T-cell (primary cell): ENCODE measurements around the gene ZNF207. TPM values are rescaled to one million over a fixed set of nuclear protein-coding genes. Genes with fewer than 3 reads are reported as not detected.
A peak's percentile ranks its signal among the peaks of the same experiment; 100 is the strongest.

ENCODE experiments used
- ATAC-seq, 4 experiments: fragments of 200-7000 bp in 3 of 4; fragments of 150-1000 bp in 1 of 4; cut with Tn5 transposase; replicated peaks in 1 of 4; 1 replicate in 3 of 4; 2 replicates in 1 of 4; pipeline ENCODE4 v1.10.0; 2021; ENCODE audit warnings: moderate library complexity in 3 of 4, mild to moderate bottlenecking in 2 of 4, moderate number of reproducible peaks in 1 of 4
- CTCF ChIA-PET, 2 donors: fragments of 300-600 bp; sonication (Branson Sonifier 250); formaldehyde crosslinking; loops; one replicate each; lab custom pipeline; 2022; ENCODE audit warnings: antibody characterized with exemption in 2 of 2; lab: Charles Lee
- POLR2A ChIA-PET, 2 donors: fragments of 300-600 bp; sonication (Branson Sonifier 250); formaldehyde crosslinking; loops; one replicate each; lab custom pipeline; 2022; ENCODE audit warnings: antibody characterized with exemption in 2 of 2; lab: Charles Lee
- DNase-seq, 35 experiments: peaks; one replicate each; pipeline versions ENCODE4 v3.0.0 to v3.0.0-alpha.2; 2013 to 2023
- H3K27ac ChIP-seq: one replicate; pipeline ENCODE4 v1.5.1; 2013; ENCODE audit warnings: low read length
- H3K27me3 ChIP-seq, 2 experiments: replicated peaks in 1 of 2; 1 replicate in 1 of 2; 2 replicates in 1 of 2; pipeline versions ENCODE4 v1.6.1 to v1.7.0; 2013; ENCODE audit warnings: low read length in 1 of 2, mixed read lengths in 1 of 2; ENCODE audit not compliant: control insufficient read depth in 2 of 2, insufficient read depth in 2 of 2; ENCODE audit errors: extremely low read depth in 1 of 2
- H3K36me3 ChIP-seq, 2 donors: 1 replicate in 1 of 2; 2 replicates in 1 of 2; pipeline versions ENCODE4 v1.6.1 to v1.7.0; 2013; ENCODE audit warnings: low read length in 1 of 2; ENCODE audit not compliant: control insufficient read depth in 2 of 2, insufficient read depth in 1 of 2; ENCODE audit errors: extremely low read depth in 1 of 2
- H3K4me1 ChIP-seq, 2 experiments: 1 replicate in 1 of 2; 2 replicates in 1 of 2; pipeline versions ENCODE4 v1.6.1 to v1.7.0; 2013; ENCODE audit warnings: low read length in 2 of 2, mixed read lengths in 1 of 2; ENCODE audit not compliant: insufficient read depth in 2 of 2, control insufficient read depth in 1 of 2; ENCODE audit errors: extremely low read depth in 1 of 2
- H3K4me3 ChIP-seq, 2 donors: 1 replicate in 1 of 2; 2 replicates in 1 of 2; pipeline versions ENCODE4 v1.5.1 to v1.7.0; 2013; ENCODE audit warnings: mild to moderate bottlenecking in 2 of 2, low read length in 1 of 2, moderate library complexity in 1 of 2; ENCODE audit not compliant: control insufficient read depth in 1 of 2; ENCODE audit errors: extremely low read depth in 1 of 2
- H3K9me3 ChIP-seq: 2 replicates; pipeline ENCODE4 v1.7.0; 2013
- H3K27ac Mint-ChIP-seq, 2 donors: one replicate each; pipeline ENCODE4 v1.8.0; 2020 to 2021; ENCODE audit warnings: mild to moderate bottlenecking in 2 of 2, mixed read lengths in 2 of 2
- H3K27me3 Mint-ChIP-seq, 2 donors: one replicate each; pipeline ENCODE4 v1.8.0; 2021 to 2022; ENCODE audit warnings: mixed read lengths in 2 of 2
- H3K36me3 Mint-ChIP-seq: one replicate; pipeline ENCODE4 v1.8.0; 2021; ENCODE audit warnings: mixed read lengths
- H3K4me1 Mint-ChIP-seq, 3 donors: one replicate each; pipeline ENCODE4 v1.8.0; 2020 to 2022; ENCODE audit warnings: mixed read lengths in 3 of 3, mild to moderate bottlenecking in 1 of 3
- H3K4me3 Mint-ChIP-seq, 3 donors: one replicate each; pipeline ENCODE4 v1.8.0; 2020 to 2022; ENCODE audit warnings: mild to moderate bottlenecking in 3 of 3, mixed read lengths in 3 of 3, moderate library complexity in 3 of 3
- H3K9me3 Mint-ChIP-seq, 3 donors: one replicate each; pipeline ENCODE4 v1.8.0; 2020 to 2022; ENCODE audit warnings: mixed read lengths in 3 of 3
- WGBS: methylation state at CpG from one replicate; pipeline ENCODE4 v1.1.5; 2013; ENCODE audit warnings: missing lambda C conversion rate; ENCODE audit not compliant: insufficient coverage; 5-methylcytosine and 5-hydroxymethylcytosine counted together
- total RNA-seq, 35 experiments: library from RNA in 6 of 35; stranded (reverse) in 6 of 35; fragments of 120-200 nt in 1 of 35; gene quantifications; one replicate each; pipeline versions ENCODE4 v1.2.1 to v1.2.4 and lab custom pipeline; 2013 to 2026

Gene ZNF207
- total RNA-seq (100 to 1,000 TPM; 208 to 271 (median 228) TPM), total RNA-seq (lab: John Stamatoyannopoulos, UW) (210 to 385 (median 281) reads per million in 29 experiments)
- 176 TPM for total RNA-seq (2013)

DNA sequence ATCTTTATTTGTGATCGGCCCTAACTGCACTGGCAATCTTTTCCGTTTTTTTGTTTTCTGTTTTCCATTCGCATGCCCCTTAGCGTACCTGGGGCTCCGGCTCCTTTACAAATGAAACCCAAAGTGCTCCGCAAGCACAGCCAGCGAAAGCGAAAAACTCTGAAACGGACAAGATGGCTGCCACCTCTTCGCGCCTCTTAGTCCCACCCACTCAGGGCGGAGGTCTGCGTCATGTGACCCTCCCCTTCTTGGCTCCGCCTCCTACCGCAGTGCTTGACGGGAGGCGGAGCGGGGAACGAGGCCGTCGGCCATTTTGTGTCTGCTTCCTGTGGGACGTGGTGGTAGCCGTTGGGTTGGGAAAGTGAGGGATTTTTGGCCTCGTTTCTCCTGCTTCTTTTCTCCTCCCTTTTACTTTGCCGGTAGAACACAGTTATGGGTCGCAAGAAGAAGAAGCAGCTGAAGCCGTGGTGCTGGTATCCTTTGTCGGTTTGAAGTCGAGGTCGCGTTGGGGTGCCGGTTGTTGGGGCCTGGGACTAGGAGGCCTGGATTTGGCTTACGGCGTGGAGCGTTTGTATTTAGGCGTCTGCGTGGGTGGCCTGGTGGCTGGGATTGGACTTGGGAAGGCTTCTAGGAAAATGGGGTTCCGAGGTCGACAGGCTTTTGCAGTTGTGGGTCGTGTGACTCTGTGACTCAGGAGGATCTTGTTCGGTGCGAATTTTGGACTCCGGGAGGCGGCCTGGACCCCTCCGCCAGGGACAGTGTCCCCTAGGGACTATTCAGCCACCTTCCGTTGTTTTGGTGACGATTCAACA is at the start of gene ZNF207:
Gene ZNF207 (plus strand): TSS at position 304 of the 812 bp plus-strand sequence. CDS start 129 bp downstream, at position 433.
- peaks cover 23 to 41% of the 10 kb centered on the region in 2 experiments for H3K4me1 ChIP-seq
- Mint-ChIP-seq H3K27me3 (no peaks in the 10 kb centered on the region), H3K27ac (peak within 1 kb of the TSS; percentile 99 to 100), H3K36me3 (peaks cover 30% of the 10 kb centered on the region), H3K4me1 (peaks cover 39 to 45% (median 45%) of the 10 kb centered on the region in 3 donors), H3K9me3 (no peaks in the 10 kb centered on the region), H3K4me3 (peak within 1 kb of the TSS; percentile 98 to 100 (median 99))
- peaks cover 4 to 29% of the 10 kb centered on the region in 2 donors for H3K36me3 ChIP-seq
- H3K9me3 ChIP-seq: no peaks in the 10 kb centered on the region
- ChIA-PET CTCF (interaction anchor here in 1 of 2 donors (0.7 to 0.8 kb wide), 3 partner anchors 9 to 144 kb away, joined by 3 read pairs; partner anchors contain the start of gene PSMD11), POLR2A (interaction anchor here in 1 of 2 donors (0.6 to 0.7 kb wide), 3 partner anchors 16 to 94 kb away, joined by 3 to 7 read pairs (median 3); partner anchors contain the start of gene PSMD11)
- H3K27me3 ChIP-seq: no peaks in the 10 kb centered on the region
- H3K4me3 ChIP-seq: peak within 1 kb of the TSS; percentile 83 to 99
- DNase-seq (peak; percentile 88 to 98 (median 93)), ATAC-seq (peak; percentile 98 to 100 (median 98))
- H3K27ac ChIP-seq: peak within 1 kb of the TSS; percentile 97
- WGBS: 0% methylated on average over 31 of the region's 47 CpGs

DNA sequence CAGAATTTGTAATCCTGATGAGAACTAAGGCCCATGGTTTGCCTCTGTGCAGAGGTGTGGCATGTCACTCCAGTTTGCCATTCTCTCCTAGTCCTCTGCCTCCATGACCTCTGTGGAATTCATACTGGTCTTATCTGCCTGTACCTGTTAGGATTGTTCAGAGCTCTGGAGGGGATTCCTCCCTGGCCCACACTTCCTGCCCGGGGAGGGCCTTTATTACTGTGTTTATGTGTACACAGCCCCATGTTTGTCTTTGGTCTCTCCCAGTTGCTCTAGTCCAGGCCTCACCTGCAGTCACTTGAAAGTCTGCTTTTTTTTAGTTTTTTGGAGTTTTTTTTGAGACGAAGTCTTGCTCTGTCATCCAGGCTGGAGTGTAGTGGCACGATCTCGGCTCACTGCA is 47.9 kb upstream of the ZNF207 start:
- Mint-ChIP-seq H3K9me3 (no peaks in the 10 kb centered on the region), H3K4me1 (no peaks in the 10 kb centered on the region), H3K27me3 (no peaks in the 10 kb centered on the region), H3K4me3 (no peak overlapping the region), H3K36me3 (no peaks in the 10 kb centered on the region), H3K27ac (no peak overlapping the region)
- no peak for ATAC-seq
- Histone ChIP-seq H3K27ac (no peak overlapping the region), H3K4me3 (no peak overlapping the region), H3K36me3 (no peaks in the 10 kb centered on the region), H3K9me3 (no peaks in the 10 kb centered on the region), H3K4me1 (no peaks in the 10 kb centered on the region), H3K27me3 (peaks cover 0 to 3% of the 10 kb centered on the region in 2 experiments)
- DNase-seq: no peak
- ChIA-PET CTCF (no interaction called here), POLR2A (no interaction called here)
- 60% methylated on average over 1 of the region's 4 CpGs for WGBS

GRCh38 chr17:32302860-32303649 is 46.9 kb upstream of the ZNF207 start:
- WGBS: 85% methylated on average over 6 of the region's 10 CpGs
- no peaks in the 10 kb centered on the region for H3K4me1 ChIP-seq
- Mint-ChIP-seq H3K27me3 (no peaks in the 10 kb centered on the region), H3K4me3 (no peak overlapping the region), H3K9me3 (no peaks in the 10 kb centered on the region), H3K27ac (no peak overlapping the region), H3K36me3 (no peaks in the 10 kb centered on the region), H3K4me1 (no peaks in the 10 kb centered on the region)
- DNase-seq (no peak), ATAC-seq (no peak)
- POLR2A ChIA-PET: no interaction called here
- peaks cover 0 to 5% of the 10 kb centered on the region in 2 experiments for H3K27me3 ChIP-seq
- no peaks in the 10 kb centered on the region for H3K9me3 ChIP-seq
- CTCF ChIA-PET: no interaction called here
- H3K36me3 ChIP-seq: no peaks in the 10 kb centered on the region
- no peak overlapping the region for H3K27ac ChIP-seq
- H3K4me3 ChIP-seq: no peak overlapping the region

DNA sequence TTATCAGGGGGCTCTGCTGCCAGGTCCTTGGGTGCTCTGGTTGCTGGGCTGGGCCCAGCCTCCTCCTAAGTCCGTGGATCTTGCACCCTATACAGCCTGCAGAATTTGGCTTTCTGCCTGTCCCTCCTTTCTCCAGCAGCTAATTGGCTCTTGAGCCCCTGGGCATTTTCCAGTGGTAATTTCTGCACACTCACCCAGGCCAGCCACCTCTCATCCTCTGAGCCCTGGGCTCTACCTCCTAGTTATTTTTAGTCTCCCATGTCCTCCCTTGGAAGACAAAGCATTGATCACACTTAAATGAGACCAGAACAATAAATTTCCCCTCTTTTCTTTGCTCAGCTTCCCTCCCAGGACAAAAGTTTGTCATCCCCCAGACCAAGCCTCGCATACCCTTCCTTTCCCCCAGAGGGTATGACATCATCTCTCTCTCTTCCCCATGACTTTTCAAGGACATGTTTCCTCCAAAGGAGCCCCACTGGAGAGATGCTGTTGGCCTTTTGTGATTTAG is 46.1 kb upstream of the ZNF207 start:
- Histone ChIP-seq H3K4me3 (no peak overlapping the region), H3K27ac (no peak overlapping the region), H3K27me3 (peaks cover 0 to 5% of the 10 kb centered on the region in 2 experiments), H3K9me3 (no peaks in the 10 kb centered on the region), H3K4me1 (no peaks in the 10 kb centered on the region), H3K36me3 (no peaks in the 10 kb centered on the region)
- H3K4me3 Mint-ChIP-seq: no peak overlapping the region
- H3K27ac Mint-ChIP-seq: no peak overlapping the region
- ATAC-seq (no peak), DNase-seq (no peak)
- ChIA-PET POLR2A (no interaction called here), CTCF (no interaction called here)
- no peaks in the 10 kb centered on the region for H3K36me3 Mint-ChIP-seq
- WGBS: 83% methylated on average over 1 of the region's 2 CpGs
- H3K27me3 Mint-ChIP-seq: no peaks in the 10 kb centered on the region
- H3K4me1 Mint-ChIP-seq: no peaks in the 10 kb centered on the region
- H3K9me3 Mint-ChIP-seq: no peaks in the 10 kb centered on the region

GRCh38 chr17:32305049-32305448 is 44.9 kb upstream of the ZNF207 start:
- ChIA-PET POLR2A (no interaction called here), CTCF (no interaction called here)
- H3K36me3 ChIP-seq: no peaks in the 10 kb centered on the region
- no peak overlapping the region for H3K27ac ChIP-seq
- H3K9me3 ChIP-seq: no peaks in the 10 kb centered on the region
- DNase-seq (no peak), ATAC-seq (no peak)
- Mint-ChIP-seq H3K4me1 (no peaks in the 10 kb centered on the region), H3K27ac (no peak overlapping the region), H3K36me3 (no peaks in the 10 kb centered on the region), H3K4me3 (no peak overlapping the region), H3K9me3 (no peaks in the 10 kb centered on the region), H3K27me3 (no peaks in the 10 kb centered on the region)
- H3K4me3 ChIP-seq: no peak overlapping the region
- peaks cover 0 to 5% of the 10 kb centered on the region in 2 experiments for H3K27me3 ChIP-seq
- no peaks in the 10 kb centered on the region for H3K4me1 ChIP-seq
- 82% methylated on average over 9 of the region's 9 CpGs for WGBS

GRCh38 chr17:32307658-32308057 is 42.3 kb upstream of the ZNF207 start:
- H3K4me1 Mint-ChIP-seq: no peaks in the 10 kb centered on the region
- CTCF ChIA-PET: no interaction called here

More at GRCh38 chr17:32307658-32308057, 42.3 kb upstream of the ZNF207 start:
- WGBS: 40% methylated on average over 1 of the region's 4 CpGs
- Histone ChIP-seq H3K27ac (no peak overlapping the region), H3K27me3 (peaks cover 0 to 5% of the 10 kb centered on the region in 2 experiments), H3K36me3 (no peaks in the 10 kb centered on the region), H3K9me3 (no peaks in the 10 kb centered on the region), H3K4me1 (no peaks in the 10 kb centered on the region), H3K4me3 (no peak overlapping the region)
- ATAC-seq (no peak), DNase-seq (no peak)
- no peak overlapping the region for H3K27ac Mint-ChIP-seq
- no peak overlapping the region for H3K4me3 Mint-ChIP-seq
- POLR2A ChIA-PET: no interaction called here
- no peaks in the 10 kb centered on the region for H3K27me3 Mint-ChIP-seq
- no peaks in the 10 kb centered on the region for H3K36me3 Mint-ChIP-seq
- H3K9me3 Mint-ChIP-seq: no peaks in the 10 kb centered on the region
